Esophagus muscularis mucosa (tissue), 4 donors: ENCODE data around the gene DDX41. TPM values are rescaled to one million over a fixed set of nuclear protein-coding genes. Genes with fewer than 3 reads are reported as not detected.

Experiments used
- DNase-seq: peaks from one replicate; pipeline ENCODE4 v3.0.0-alpha.2; 2017; ENCODE audit errors: extremely low spot score
- H3K27ac ChIP-seq, 4 donors: fragments of 200-600 bp; sonication (generic); replicated peaks in 1 of 4; 1 replicate in 3 of 4; 2 replicates in 1 of 4; pipeline ENCODE4 v1.5.1; 2016 to 2019; ENCODE audit warnings: mild to moderate bottlenecking in 1 of 4
- H3K27me3 ChIP-seq, 4 donors: fragments of 200-600 bp; sonication (generic); one replicate each; pipeline versions ENCODE4 v1.5.1 to v1.6.0; 2016 to 2019
- H3K36me3 ChIP-seq, 4 donors: fragments of 200-600 bp; sonication (generic); one replicate each; pipeline ENCODE4 v1.5.1; 2016 to 2019
- H3K4me1 ChIP-seq, 4 donors: fragments of 200-600 bp; sonication (generic); one replicate each; pipeline ENCODE4 v1.5.1; 2016 to 2019
- H3K4me3 ChIP-seq, 4 donors: fragments of 200-600 bp; sonication (generic); 1 replicate in 2 of 4; 2 replicates in 2 of 4; pipeline ENCODE4 v1.5.1; 2016 to 2019; ENCODE audit warnings: mild to moderate bottlenecking in 4 of 4, moderate library complexity in 1 of 4
- H3K9me3 ChIP-seq, 4 donors: fragments of 200-600 bp; sonication (generic); 1 replicate in 3 of 4; 2 replicates in 1 of 4; pipeline ENCODE4 v1.5.1; 2016 to 2019
- CTCF ChIP-seq, 3 experiments: fragments of 200-600 bp in 2 of 3; fragments of 450-650 bp in 1 of 3; sonication (generic) in 2 of 3; IDR thresholded peaks; one replicate each; pipeline ENCODE4 v1.5.1; 2017 to 2019; ENCODE audit warnings: antibody characterized with exemption in 3 of 3, mild to moderate bottlenecking in 2 of 3, moderate library complexity in 1 of 3
- EP300 ChIP-seq: sonication (generic); formaldehyde crosslinking; IDR thresholded peaks from one replicate; pipeline ENCODE4 v1.6.1; 2017; ENCODE audit warnings: antibody characterized with exemption
- POLR2A ChIP-seq: fragments of 450-650 bp; IDR thresholded peaks from one replicate; pipeline ENCODE4 v1.6.1; 2017; ENCODE audit warnings: antibody characterized with exemption, moderate library complexity, mild to moderate bottlenecking, low read depth
- POLR2AphosphoS5 ChIP-seq, 2 donors: sonication (generic); formaldehyde crosslinking; IDR thresholded peaks; one replicate each; pipeline ENCODE4 v1.6.1; 2017; ENCODE audit warnings: antibody characterized with exemption in 2 of 2
- WGBS: methylation state at CpG from one replicate; pipeline ENCODE4 v1.1.5; 2018; 5-methylcytosine and 5-hydroxymethylcytosine counted together
- intact Hi-C: fragments of 100-400 bp; cut with DNase I; formaldehyde crosslinking; loops from one replicate; pipeline ENCODE4 v1.15.1; 2023
- total RNA-seq, 4 donors: library from RNA; depleted of rRNA; stranded (reverse); fragments of >200 nt; gene quantifications; one replicate each; pipeline versions ENCODE4 v1.1.0 to v1.2.1, GENCODE V29; 2016

The DDX41 gene
- total RNA-seq, 4 donors from 2014 or later, result 58.1 to 92.1 (median 66.0) TPM

- Histone ChIP-seq H3K4me3 (peak overlapping the region; percentile 78 to 96 (median 88)), H3K27me3 (no peaks in the 10 kb centered on the region), H3K36me3 (peaks cover 0 to 29% (median 17%) of the 10 kb centered on the region in 4 donors), H3K9me3 (no peaks in the 10 kb centered on the region), H3K4me1 (peaks cover 64 to 79% (median 75%) of the 10 kb centered on the region in 4 donors), H3K27ac (peak overlapping the region; percentile 96 to 99 (median 98))
- no peak for DNase-seq
- WGBS, result 0% methylated on average over 1 of the region's 29 CpGs
- TF ChIP-seq EP300 (no peak), POLR2A (peak; percentile 58), POLR2AphosphoS5 (IDR thresholded peaks at IDR 0.05) (peak in 1 of 2 donors; percentile 86), CTCF (IDR thresholded peaks at IDR 0.05) (no peak)
- intact Hi-C loops, result no loop called here
Measured at GRCh38 chr5:177496727-177497291, 20.0 kb downstream of the DDX41 start.

GRCh38 chr5:177496070-177496726, 20.6 kb downstream of the DDX41 start:
- H3K27ac ChIP-seq, result peak overlapping the region; percentile 96 to 99 (median 98)
- H3K36me3 ChIP-seq, result peaks cover 2 to 35% (median 23%) of the 10 kb centered on the region in 4 donors
- H3K9me3 ChIP-seq, result no peaks in the 10 kb centered on the region
- H3K4me3 ChIP-seq, result peak overlapping the region; percentile 78 to 96 (median 88)
- H3K4me1 ChIP-seq, result peaks cover 70 to 83% (median 78%) of the 10 kb centered on the region in 4 donors
- no peaks in the 10 kb centered on the region for H3K27me3 ChIP-seq
- DNase-seq, result no peak
- intact Hi-C loops, result no loop called here
- peak in 2 of 3 experiments; percentile 31 to 49 for TF ChIP-seq CTCF (IDR thresholded peaks at IDR 0.05)
- no peak for TF ChIP-seq EP300
- WGBS, result 13% methylated on average over 1 of the region's 12 CpGs

- Histone ChIP-seq H3K36me3 (peaks cover 8 to 42% (median 30%) of the 10 kb centered on the region in 4 donors), H3K27me3 (no peaks in the 10 kb centered on the region), H3K27ac (peak overlapping the region; percentile 96 to 99 (median 98)), H3K4me1 (peaks cover 64 to 83% (median 78%) of the 10 kb centered on the region in 4 donors), H3K9me3 (no peaks in the 10 kb centered on the region), H3K4me3 (peak overlapping the region; percentile 78 to 96 (median 88))
- DNase-seq, result no peak
- TF ChIP-seq EP300 (no peak), CTCF (IDR thresholded peaks at IDR 0.05) (no peak), POLR2A (peak; percentile 19), POLR2AphosphoS5 (IDR thresholded peaks at IDR 0.05) (peak in 1 of 2 donors; percentile 86)
- 42% methylated on average over 9 of the region's 14 CpGs for WGBS
- intact Hi-C loops, result no loop called here
Measured at GRCh38 chr5:177495243-177496060, 21.3 kb downstream of the DDX41 start.

- Histone ChIP-seq H3K4me3 (peak overlapping the region; percentile 78 to 96 (median 88)), H3K9me3 (no peaks in the 10 kb centered on the region), H3K4me1 (peaks cover 64 to 86% (median 85%) of the 10 kb centered on the region in 4 donors), H3K36me3 (peaks cover 12 to 51% (median 39%) of the 10 kb centered on the region in 4 donors), H3K27me3 (no peaks in the 10 kb centered on the region), H3K27ac (peak overlapping the region; percentile 96 to 99 (median 98))
- DNase-seq, result no peak
- intact Hi-C loops, result no loop called here
- WGBS, result 29% methylated on average over 10 of the region's 11 CpGs
- TF ChIP-seq POLR2AphosphoS5 (IDR thresholded peaks at IDR 0.05), result peak in 1 of 2 donors; percentile 68
- TF ChIP-seq EP300, result no peak
- no peak for TF ChIP-seq POLR2A
- peak in 2 of 3 experiments; percentile 28 to 35 for TF ChIP-seq CTCF (IDR thresholded peaks at IDR 0.05)
Measured at GRCh38 chr5:177494346-177495195, 22.2 kb downstream of the DDX41 start.
